Kidney capillary endothelial cell (primary cell): Measurements from ENCODE around the gene OSCAR.

Source experiments
- DNase-seq: peaks from one replicate; pipeline ENCODE4 v3.0.0-alpha.2; 2018; ENCODE audit warnings: low spot score

Gene OSCAR

GRCh38 chr19:54094426-54095000, 6.1 kb downstream of the OSCAR start:
- no peak for DNase-seq

- DNase-seq: no peak
Observed at GRCh38 chr19:54084410-54084809, 16.2 kb downstream of the OSCAR start.

- no peak for DNase-seq
Observed at GRCh38 chr19:54081032-54081431, 19.6 kb downstream of the OSCAR start, which contains the start of gene TARM1. TSS of gene TARM1 (minus strand) at chr19:54081365. CDS start at chr19:54081340, 25 bp downstream.

- DNase-seq: no peak
Observed at GRCh38 chr19:54077334-54077733, 23.3 kb downstream of the OSCAR start.

GRCh38 chr19:54074851-54075250, 25.8 kb downstream of the OSCAR start:
- DNase-seq: no peak

GRCh38 chr19:54073829-54074228, 26.8 kb downstream of the OSCAR start:
- DNase-seq: no peak

GRCh38 chr19:54069470-54069869, 31.1 kb downstream of the OSCAR start:
- DNase-seq: no peak

GRCh38 chr19:54063350-54064116, 37.1 kb downstream of the OSCAR start, which contains the start of gene VSTM1:
TSS of gene VSTM1 (minus strand) at chr19:54063897. CDS start at chr19:54063777, 120 bp downstream.
- no peak for DNase-seq

GRCh38 chr19:54062643-54063042, 38.0 kb downstream of the OSCAR start:
- DNase-seq: no peak

- no peak for DNase-seq
Observed at GRCh38 chr19:54047616-54048015, 53.0 kb downstream of the OSCAR start.

GRCh38 chr19:54045771-54046170, 54.8 kb downstream of the OSCAR start:
- DNase-seq: no peak
